ENCODE data around the gene NT5M. TPM values are rescaled to one million over a fixed set of nuclear protein-coding genes. Genes with fewer than 3 reads are reported as not detected.

The NT5M gene
- total RNA-seq, 1 donor from 2014 or later, result 3.5 TPM

- Mint-ChIP-seq H3K27me3 (ENCODE audit: unreplicated experiment) (peaks cover 47% of the 10 kb centered on the region), H3K27ac (ENCODE audit: unreplicated experiment) (no peak overlapping the region), H3K4me3 (ENCODE audit: unreplicated experiment) (no peak overlapping the region), H3K9me3 (ENCODE audit: unreplicated experiment) (peaks cover 20% of the 10 kb centered on the region), H3K36me3 (ENCODE audit: unreplicated experiment) (no peaks in the 10 kb centered on the region), H3K4me1 (ENCODE audit: unreplicated experiment) (no peaks in the 10 kb centered on the region)
- no peak for DNase-seq (ENCODE audit: extremely low spot score, unreplicated experiment)
- TF ChIP-seq, protein P1, sequence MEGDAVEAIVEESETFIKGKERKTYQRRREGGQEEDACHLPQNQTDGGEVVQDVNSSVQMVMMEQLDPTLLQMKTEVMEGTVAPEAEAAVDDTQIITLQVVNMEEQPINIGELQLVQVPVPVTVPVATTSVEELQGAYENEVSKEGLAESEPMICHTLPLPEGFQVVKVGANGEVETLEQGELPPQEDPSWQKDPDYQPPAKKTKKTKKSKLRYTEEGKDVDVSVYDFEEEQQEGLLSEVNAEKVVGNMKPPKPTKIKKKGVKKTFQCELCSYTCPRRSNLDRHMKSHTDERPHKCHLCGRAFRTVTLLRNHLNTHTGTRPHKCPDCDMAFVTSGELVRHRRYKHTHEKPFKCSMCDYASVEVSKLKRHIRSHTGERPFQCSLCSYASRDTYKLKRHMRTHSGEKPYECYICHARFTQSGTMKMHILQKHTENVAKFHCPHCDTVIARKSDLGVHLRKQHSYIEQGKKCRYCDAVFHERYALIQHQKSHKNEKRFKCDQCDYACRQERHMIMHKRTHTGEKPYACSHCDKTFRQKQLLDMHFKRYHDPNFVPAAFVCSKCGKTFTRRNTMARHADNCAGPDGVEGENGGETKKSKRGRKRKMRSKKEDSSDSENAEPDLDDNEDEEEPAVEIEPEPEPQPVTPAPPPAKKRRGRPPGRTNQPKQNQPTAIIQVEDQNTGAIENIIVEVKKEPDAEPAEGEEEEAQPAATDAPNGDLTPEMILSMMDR (IDR thresholded peaks at IDR 0.05), result no peak
These were observed 58.3 kb downstream of the NT5M start for GRCh38 chr17:17361543-17361866.

DNA sequence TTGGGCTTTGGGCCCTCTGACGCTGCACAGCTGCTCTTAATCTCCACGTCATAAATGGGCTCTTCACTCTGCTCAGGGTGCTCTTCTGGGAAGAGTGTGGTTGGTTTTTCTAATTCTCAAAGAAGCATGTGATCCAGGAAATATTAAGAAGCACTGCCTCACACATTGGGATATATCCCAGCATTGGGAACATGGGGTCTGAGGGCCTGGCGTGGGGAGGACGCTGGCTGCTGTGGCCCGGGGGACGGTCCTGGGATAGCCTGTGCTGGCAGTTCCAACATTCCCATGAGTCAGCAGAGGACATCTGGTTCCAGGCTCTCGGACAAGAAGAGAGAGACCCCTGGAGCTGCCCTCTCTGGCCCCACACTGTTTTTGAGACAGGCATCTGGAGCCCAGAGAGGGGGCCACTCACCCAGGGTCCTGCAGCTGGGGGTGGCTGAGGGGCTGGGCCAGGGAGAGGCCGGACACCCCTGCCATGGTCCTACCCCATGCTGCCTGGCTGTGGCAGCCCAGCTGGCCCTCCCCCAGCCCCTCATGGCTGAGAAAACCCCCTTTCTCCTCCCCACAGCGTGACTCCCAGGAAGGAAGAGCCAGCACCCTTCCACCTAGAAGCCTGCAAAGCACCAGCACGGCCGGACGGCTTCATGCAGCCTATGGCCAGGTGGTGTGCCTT lies 58.8 kb downstream of the NT5M start:
- Mint-ChIP-seq H3K27me3 (ENCODE audit: unreplicated experiment) (peaks cover 50% of the 10 kb centered on the region), H3K4me3 (ENCODE audit: unreplicated experiment) (no peak overlapping the region), H3K4me1 (ENCODE audit: unreplicated experiment) (no peaks in the 10 kb centered on the region), H3K9me3 (ENCODE audit: unreplicated experiment) (peaks cover 20% of the 10 kb centered on the region), H3K27ac (ENCODE audit: unreplicated experiment) (no peak overlapping the region), H3K36me3 (ENCODE audit: unreplicated experiment) (no peaks in the 10 kb centered on the region)
- TF ChIP-seq, protein P1 (IDR thresholded peaks at IDR 0.05), result no peak
- no peak for DNase-seq (ENCODE audit: extremely low spot score, unreplicated experiment)

GRCh38 chr17:17362540-17362930 lies 59.4 kb downstream of the NT5M start:
- Mint-ChIP-seq H3K4me1 (ENCODE audit: unreplicated experiment) (no peaks in the 10 kb centered on the region), H3K27me3 (ENCODE audit: unreplicated experiment) (peaks cover 53% of the 10 kb centered on the region), H3K9me3 (ENCODE audit: unreplicated experiment) (peaks cover 20% of the 10 kb centered on the region), H3K4me3 (ENCODE audit: unreplicated experiment) (no peak overlapping the region), H3K27ac (ENCODE audit: unreplicated experiment) (no peak overlapping the region), H3K36me3 (ENCODE audit: unreplicated experiment) (no peaks in the 10 kb centered on the region)
- no peak for DNase-seq (ENCODE audit: extremely low spot score, unreplicated experiment)
- TF ChIP-seq, protein P1 (IDR thresholded peaks at IDR 0.05), result no peak

DNA sequence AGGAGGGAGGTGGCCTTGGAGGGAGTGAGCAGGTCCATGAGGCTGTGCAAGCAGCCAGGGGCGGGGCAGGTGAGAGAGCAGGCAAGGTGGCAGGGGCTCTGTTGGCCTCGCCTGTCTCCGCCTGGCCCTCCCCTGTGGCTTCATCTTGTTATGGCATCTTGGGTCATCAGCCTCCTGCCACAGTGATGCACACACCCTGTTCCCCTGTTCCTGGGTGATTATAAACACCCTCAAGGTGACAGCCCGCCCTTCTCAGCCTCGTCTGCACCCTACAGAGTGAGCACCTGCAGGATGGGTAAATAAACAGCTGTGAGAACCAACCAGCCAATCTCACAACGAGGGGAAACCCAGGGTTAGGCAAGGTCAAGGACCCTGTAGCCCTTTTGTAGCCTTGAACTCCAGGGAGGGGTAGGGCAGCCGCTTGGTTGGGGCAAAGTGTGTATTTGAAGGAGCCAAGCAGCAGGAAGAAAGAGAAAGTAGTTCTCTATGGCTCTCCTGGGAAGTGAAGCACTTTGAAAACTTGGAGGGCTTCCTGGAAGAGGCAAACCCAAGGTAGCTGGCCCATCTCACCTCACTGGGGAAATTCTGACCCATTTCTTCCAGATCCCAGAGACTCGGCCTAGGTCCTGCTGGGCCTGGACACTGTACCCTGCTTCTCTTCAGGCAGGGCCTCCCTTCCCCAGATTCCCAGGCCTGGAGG lies 60.6 kb downstream of the NT5M start:
- Mint-ChIP-seq H3K27ac (ENCODE audit: unreplicated experiment) (no peak overlapping the region), H3K4me3 (ENCODE audit: unreplicated experiment) (no peak overlapping the region), H3K4me1 (ENCODE audit: unreplicated experiment) (no peaks in the 10 kb centered on the region), H3K9me3 (ENCODE audit: unreplicated experiment) (peaks cover 18% of the 10 kb centered on the region), H3K27me3 (ENCODE audit: unreplicated experiment) (peaks cover 50% of the 10 kb centered on the region), H3K36me3 (ENCODE audit: unreplicated experiment) (no peaks in the 10 kb centered on the region)
- TF ChIP-seq, protein P1 (IDR thresholded peaks at IDR 0.05), result no peak
- no peak for DNase-seq (ENCODE audit: extremely low spot score, unreplicated experiment)

- H3K36me3 Mint-ChIP-seq (ENCODE audit: unreplicated experiment), result no peaks in the 10 kb centered on the region
- H3K9me3 Mint-ChIP-seq (ENCODE audit: unreplicated experiment), result peaks cover 15% of the 10 kb centered on the region
- no peak overlapping the region for H3K27ac Mint-ChIP-seq (ENCODE audit: unreplicated experiment)
- DNase-seq (ENCODE audit: extremely low spot score, unreplicated experiment), result no peak
- no peaks in the 10 kb centered on the region for H3K4me1 Mint-ChIP-seq (ENCODE audit: unreplicated experiment)
- TF ChIP-seq, protein P1 (IDR thresholded peaks at IDR 0.05), result no peak
- peaks cover 48% of the 10 kb centered on the region for H3K27me3 Mint-ChIP-seq (ENCODE audit: unreplicated experiment)
- H3K4me3 Mint-ChIP-seq (ENCODE audit: unreplicated experiment), result no peak overlapping the region
These were observed 61.1 kb downstream of the NT5M start for GRCh38 chr17:17364338-17364667.
